Umbilical cord (tissue), 2 donors: ENCODE results near the gene LGR6. TPM values are rescaled to one million over a fixed set of nuclear protein-coding genes. Genes with fewer than 3 reads are reported as not detected.
A peak's percentile ranks its signal among the peaks of the same experiment; 100 is the strongest.
"Not testable (repeated sequence)": the region's sequence is repeated elsewhere in the genome, so short reads cannot be mapped to it uniquely, and the experiment has no call there.

Source experiments
- DNase-seq: peaks from one replicate; pipeline ENCODE4 v3.0.0-alpha.2; 2015; ENCODE audit warnings: low spot score
- total RNA-seq: library from RNA; depleted of rRNA; stranded (reverse); fragments of >200 nt; gene quantifications from one replicate; pipeline ENCODE4 v1.2.3, GENCODE V29; 2014; ENCODE audit warnings: low replicate concordance; ENCODE audit not compliant: insufficient read depth

Gene LGR6
- total RNA-seq, 1 donor from 2014 or later = 0.24 TPM

DNA sequence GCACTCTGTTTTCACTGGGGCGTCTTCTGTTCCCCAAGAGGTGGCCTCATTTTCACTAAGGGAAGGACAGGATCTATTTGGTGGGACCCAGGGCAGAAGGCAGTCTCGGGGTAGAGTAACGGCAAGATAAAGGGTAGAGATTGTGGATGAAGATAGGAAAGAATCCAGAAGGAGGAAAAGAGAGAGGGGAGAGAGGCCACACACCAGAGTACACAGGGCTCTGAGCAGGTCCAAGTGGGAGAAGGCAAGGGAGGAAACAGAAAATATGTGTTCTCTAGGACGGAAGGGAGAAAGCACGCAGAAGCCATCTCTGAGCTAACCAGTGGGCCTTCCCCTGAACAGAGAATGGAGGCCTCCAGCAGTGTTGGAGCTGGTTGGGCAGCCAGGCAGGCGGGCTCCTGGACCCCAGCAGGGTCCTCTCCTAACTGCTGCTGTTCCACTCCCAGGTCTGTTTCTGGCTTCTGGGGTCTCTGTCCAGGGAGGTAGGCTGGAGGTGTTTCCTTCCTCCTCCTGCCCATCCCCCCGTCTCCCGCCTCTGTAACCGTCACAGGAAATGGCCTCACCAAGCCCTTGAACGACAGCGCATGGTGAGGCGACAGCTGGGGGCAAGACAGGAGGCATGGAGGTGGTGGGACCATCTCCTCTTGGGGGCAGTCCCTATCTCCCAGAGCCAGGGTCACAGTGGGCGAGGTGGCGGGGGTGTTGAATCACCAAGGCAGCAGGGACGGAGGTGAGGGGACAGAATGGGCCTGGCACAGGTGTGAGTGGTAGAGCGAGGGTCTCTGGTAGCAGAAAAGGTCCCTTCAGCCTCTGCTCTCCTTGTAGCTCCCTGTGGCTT lies 33.8 kb upstream of the LGR6 start:
- no peak for DNase-seq

DNA sequence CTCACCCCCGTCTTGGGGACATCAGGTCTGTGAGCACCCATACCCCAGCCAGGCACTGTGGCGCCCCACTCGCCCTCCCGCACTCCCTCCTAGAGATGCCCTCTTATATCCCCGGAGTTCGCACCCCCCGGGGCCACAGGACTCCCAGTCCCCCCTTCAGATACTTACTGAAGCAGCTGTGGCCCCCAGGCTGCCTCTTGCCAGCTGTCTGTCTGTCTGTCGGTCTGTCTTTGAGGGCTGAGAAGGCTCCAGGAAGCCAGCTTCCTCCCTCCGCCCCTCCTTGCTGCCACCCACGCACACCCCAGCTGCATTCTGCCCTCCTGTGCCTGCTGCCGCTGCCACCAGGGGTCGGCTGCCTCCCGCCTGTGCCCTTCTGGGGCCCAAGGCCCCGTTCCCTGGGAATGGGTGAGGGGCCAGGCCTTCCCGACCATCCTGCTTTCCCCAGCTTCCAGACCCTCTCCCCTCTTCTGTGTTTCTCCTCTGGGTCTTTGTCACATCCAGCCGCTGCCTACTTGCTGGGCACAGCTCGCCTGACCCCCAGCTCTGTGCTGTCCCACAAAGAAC lies 33.1 kb upstream of the LGR6 start, which contains the start of gene PTPN7:
PTPN7 (minus strand) TSS at position 226 of the 564 bp plus-strand sequence. CDS start 1,200 bp downstream, outside the sequence.
- DNase-seq = no peak

DNA sequence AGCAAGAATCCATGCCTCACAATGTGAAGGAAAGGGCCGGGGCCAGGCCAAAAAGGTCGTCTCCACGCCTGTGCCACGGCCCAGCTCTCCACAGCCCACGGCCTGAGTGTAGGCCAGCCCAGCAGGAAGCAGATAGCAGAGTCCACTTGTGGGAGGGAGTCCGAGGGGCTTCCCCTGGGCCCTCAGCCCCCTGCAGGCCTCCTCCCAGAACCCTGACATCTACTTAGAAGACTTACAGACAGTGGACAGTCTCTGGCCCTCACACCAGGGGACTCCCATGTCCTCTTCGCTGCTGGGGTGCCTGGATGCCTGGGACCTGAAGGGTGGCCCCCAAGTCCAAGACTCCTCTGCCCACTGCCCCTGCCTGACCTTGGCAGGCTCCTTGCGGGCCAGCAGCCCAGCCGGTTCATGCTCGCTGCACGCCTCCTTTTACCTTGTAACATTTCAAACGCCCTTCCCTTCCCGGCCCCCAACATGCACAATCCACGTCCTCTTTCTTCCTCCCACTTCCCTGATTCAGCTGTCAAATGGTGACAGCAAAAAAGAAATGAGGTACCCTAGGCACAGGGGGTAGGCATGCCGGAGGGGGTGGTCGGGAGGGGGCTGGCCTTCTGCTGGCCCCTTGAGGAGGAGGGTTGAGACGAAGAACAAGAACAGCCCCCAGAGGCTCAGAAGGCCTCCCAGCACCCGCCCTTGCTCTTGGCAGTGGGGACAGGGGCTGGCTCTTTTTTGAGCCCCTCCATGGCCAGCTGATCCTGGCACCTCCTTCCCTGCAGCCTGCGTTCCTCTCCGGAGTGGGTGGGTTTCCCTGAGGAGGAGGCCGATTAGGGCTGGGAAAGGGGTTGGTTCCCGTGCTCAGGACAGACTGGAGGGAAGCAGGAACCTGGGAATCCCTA lies 32.2 kb upstream of the LGR6 start:
- peak; percentile 76 for DNase-seq

DNA sequence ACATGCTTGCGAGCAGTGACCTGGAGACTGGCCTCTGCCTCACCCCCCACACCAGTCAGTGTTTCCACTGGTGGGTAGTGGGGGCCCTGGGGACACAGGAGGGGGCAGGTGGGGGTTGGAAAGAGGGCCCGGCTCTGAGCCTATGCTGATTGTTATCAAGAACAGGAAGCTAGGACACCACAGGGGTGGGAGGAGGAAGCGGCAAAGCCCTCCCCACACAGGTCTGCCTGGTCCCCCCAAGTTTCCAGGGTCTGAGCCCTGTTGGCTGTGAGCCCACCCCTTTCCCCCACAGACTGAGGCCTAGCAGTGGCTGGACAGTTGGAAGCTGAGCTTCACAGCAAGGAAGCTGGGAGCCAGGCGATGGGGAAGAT lies 31.6 kb upstream of the LGR6 start:
- no peak for DNase-seq

DNA sequence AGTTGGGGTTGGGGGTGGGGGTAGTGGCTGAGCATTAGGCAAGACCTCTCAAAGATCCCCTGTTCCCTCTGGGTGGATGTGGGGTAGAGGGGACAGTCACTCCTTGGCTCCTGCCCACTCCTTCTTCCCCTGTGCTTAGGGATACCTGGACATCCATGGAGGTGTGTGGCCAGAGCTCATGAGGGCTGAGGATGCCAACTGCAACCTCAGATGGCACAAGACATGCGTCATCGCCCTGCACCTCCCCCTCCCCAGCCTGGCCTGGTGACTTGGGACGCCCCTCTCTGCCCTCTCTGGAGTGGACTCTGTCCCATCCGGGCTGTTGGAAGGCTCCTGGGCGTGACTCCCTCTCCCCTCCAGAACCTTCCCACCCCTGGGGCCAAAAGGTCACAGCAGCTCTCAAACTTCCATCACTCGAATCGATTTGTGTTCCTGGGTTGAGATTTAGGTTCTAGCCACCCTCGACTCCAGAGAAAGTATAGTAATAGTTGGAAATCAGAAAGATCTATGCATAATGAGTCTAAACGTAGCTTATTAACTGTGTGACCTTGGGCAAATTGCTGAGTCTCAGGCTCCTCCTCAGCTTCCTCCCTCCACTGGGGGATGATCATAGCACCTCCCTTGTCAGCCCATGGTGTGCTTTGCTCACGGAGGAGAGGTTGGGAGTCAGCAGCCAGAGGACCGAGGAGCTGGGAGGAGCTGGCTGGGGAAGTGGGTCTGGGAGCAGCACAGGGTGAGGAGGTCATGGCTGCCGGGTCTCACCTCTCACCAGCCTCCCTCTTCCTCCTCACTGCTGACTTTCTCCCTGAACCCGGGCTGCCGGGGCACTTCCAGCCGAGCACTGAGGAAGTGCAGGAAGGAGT lies 30.9 kb upstream of the LGR6 start:
- DNase-seq = peak; percentile 62

DNA sequence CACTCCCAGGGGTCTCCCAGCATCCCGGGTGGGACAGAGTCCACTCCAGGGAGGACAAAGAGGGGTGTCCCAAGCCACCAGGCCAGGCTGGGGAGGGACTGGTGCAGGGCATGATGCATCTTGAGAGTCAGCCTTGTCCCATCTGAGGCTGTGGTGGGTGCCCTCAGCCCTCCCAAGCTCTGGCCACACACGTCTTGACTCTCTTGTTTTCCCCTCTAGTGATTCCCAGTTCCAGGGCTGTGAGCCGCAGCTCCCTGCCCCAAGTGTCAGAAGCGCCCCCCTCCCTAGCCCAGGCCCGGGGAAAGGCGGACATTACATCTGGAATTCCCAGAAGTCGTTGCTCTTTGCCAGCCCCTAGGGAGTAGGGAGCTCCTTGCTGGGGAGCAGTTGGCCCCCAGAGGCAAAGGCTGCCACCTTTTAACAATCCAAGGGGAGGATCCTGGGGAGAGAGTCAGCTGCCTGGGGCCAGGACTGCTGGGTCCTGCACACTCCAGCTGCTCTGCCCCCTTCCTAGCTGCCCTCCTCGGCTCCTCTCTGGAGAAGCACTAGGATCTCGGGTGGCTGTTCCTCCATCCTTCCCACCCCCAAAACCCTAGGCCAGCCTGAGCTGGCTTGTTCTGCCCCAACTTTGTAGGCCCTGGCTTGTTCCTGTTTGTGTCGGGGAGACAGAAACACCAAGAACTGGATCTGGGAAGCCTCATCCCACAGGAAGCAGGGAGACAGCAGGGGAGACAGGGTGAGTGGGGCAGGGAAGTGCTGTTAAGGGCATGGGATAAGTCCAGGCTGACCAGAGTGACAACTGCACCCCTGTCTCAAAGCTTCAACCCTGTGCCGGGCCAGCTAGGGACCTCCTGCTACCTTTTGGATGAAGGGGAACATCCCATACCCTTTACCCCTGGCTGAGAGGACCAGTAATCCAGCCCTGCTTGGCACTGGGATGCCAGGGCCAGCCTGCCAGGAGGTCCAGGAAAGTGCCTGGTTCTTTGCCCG lies 30.0 kb upstream of the LGR6 start:
- peak; percentile 41 for DNase-seq

DNA sequence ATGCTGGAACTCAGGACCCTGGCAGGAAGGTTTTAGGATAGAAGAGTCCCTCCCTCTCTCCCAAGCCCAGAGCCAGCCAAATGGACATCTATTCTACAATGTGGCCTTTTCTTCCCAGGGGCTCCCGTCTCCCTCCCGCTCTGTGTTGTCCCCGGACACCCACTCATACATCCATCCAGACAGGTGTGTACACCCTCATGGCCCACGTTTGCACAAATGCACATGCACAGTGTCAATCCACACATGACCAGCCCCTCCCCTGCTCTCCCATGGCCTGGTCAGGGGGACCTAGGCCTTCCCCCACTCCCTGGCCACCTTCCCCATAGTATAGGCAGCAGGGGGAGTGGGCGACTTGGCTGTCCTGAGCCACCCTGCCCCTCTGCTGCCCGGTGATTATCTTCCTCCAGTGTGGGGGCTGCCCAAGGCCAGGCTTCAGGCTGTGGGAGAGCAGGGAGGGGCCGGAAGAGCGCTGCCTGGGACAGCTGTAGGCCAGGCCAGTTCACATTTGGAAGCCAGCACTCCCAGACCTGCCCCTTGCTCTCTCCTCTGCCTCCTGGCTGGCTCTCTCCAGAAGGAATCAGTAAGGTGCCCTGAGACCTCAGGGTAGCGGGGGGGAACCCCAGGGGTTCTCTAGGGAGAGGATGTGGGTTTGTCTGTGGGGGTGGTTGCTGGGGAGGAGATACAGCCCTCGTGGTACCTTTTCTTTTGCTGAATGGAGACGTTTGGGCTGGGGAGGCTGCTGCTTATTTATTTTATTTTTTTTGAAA lies 29.1 kb upstream of the LGR6 start:
- DNase-seq = no peak

DNA sequence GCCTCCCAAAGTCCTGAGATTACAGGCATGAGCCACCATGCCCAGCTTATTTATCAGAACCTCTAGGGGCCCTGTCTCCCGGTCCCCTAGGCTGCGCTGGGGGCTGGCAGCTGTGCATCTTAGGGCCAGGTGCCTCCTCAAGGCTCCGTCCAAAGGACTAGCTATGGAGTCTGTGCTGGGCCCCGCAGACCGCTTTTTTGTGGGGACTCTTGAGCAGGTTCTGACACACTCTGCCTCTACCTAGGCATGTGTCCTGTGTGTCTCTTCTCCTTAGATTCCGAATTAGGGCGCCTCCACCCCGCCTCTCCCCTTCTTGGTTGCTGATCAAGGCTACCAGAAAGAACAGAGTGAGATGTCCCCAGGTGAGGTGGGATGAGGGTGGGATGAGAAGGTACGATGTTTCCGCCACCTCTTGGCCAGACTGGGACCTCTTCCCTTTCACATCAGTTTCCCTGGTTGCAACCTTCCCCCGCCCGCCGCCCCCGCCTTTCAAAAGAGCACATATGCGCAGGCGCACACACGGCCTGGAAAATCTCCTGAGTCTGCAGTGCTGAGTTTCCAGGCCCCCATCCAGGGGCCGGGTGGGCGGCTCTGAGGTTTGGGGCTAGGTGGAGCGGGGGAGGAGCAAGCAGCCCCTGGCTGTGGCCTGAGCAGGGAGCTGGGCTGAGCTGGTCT lies 28.2 kb upstream of the LGR6 start:
- DNase-seq = peak; percentile 91

DNA sequence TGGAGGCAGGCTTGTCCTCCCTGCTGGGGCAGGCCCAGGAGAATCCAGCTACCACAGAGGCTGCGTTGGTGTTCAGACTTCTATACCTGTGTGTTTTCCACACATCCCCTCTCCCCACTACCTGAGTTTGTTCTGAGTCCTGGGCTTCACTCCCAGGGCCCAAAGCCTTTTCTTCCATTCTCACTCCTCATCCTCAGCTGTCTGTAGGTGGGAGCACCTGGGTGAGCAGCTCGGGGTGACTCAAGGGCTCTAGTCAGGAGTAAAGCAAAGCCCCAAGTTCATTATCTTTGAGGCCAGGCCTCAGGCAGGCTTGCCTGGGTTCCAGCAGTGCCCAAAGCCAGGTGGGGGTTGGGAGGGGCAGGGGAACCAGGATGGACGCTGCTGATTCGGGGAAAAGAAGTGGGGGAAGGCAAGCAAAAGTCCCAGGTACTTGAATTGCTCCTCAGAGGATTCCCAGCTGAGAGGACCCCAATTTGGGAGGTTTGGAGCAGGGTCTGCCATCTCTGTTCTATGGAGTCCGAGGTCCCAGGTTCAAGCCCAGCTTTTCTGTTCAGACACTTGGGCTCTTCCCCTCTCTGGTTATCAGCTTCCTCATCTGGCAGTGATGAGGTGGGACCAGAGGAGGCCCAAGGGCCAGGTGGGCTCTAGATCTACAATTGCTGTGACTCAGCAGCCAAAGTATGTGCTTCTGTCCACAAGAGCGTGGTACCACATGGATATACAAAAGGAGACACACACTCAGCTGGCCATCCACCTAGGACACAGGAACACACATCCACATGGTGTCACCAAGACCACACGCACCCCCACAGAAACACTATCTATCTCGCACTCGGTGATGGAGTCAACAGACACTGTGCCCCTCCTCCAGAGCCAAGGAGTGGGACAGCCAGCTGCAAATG lies 27.4 kb upstream of the LGR6 start:
- no peak for DNase-seq

DNA sequence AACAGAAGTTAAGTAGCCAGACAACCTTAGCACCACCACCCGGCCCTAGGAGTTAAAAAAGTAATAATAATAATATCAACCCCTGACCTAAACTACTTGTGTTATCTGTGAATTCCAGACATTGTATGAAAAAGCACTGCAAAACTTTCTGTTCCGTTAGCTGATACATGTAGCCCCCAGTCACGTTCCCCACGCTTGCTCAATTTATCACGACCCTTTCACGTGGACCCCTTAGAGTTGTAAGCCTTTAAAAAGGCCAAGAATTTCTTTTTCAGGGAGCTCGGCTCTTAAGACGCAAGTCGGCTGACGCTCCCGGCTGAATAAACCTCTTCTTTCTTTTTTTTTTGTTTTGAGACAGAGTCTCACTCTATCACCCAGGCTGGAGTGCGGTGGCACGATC lies 26.5 kb upstream of the LGR6 start:
- DNase-seq = not testable (repeated sequence)

DNA sequence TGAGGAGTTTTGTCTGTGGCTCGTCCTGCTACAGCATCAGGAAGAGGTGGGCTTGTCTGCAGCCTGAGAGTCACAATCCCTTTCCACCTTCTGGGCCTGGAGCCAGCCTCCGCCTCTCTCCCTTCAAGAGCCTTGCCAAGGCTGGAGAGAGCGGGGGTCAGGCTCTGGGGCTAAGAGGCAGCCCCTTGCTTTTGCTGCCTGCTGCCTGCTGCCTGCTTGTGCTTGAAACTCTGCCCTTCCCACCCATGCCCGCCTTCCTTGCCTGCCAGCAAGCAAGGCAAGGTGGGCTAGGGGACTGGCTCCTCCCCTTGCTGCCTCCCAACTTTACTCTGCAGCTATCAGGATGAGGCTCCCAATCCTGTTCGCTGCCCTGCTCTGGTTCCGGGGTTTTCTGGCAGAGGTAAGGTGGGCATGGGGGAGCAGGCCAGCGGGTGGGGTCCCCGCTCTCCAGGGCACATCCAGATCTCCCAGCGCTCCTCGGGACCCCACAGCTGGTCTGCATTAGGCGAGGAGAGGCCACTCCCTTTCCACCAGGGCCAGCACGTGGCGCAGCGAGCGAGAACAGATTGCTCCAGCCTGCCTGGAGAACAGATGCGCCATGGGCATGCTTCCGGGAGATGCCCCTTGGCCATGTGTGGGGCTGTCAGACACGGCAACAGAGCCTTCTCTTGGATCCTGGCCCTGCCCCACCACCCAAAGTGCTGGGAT lies 25.7 kb upstream of the LGR6 start:
- peak; percentile 88 for DNase-seq

DNA sequence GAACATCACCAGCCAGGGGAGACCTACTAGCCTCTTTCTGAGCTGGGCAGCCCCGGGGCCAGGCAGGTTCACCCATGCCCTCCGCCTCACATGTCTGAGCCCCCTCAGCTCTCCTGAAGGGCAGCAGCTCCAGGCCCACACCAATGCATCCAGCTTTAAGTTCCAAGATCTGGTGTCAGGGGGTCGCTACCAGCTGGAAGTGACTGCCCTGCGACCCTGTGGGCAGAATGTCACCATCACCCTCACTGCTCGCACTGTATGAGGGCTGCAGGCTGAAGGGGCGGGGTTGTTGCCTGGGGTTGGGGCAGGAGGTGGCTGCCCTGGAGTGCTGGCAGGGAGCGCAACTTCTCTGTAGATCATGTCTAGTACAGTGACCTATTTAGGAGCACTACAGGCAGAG lies 24.7 kb upstream of the LGR6 start:
- no peak for DNase-seq

DNA sequence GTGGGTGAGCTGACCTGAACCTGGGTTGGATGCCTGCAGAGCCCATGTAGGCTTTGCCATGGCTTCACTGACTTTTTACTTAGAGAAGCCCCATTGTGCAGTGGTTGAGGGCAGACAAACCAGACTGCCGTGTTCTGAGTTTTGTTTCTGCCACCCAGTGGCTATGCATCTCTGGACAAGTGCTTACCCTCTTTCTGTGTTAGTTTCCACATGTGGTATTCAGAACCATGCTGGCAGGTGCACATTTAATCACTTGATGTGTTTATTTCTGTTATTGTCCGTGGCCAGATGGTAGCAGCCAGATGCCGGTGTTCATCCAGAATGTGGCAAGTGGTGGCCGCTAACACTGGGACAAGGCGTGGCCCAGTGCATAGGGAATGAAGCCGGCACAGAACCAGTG lies 22.9 kb upstream of the LGR6 start:
- DNase-seq = no peak

DNA sequence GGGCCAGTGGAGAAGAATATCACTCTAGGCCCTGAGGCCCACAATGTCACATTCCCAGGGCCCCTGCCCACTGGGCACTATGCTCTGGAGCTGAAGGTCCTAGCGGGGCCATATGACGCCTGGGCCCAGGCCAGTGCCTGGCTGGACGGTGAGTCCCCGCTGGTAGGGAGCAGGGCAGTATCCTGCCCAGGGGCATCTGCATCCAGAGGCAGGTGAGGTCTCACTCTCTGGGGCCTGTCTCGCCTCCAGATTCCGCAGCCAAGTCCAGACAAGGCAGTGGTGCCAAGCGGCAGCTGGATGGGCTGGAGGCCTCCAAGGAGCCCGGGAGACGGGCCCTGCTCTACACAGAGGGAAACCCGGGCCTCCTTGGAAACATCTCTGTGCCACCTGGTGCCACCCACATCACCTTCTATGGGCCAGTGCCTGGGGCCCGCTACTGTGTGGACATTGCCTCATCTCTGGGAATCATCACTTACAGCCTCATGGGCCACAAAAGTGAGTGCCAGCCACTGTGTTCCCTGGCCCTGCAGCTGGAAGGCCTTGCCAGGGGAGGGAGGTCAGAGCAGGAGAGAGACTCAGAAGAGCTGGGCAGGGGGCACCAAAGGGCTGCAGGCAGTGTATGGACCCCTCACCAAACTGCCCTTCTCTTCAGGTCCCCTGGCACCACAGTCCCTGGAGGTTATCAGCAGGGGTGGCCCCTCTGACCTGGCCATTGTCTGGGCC lies 22.1 kb upstream of the LGR6 start:
- DNase-seq = no peak

DNA sequence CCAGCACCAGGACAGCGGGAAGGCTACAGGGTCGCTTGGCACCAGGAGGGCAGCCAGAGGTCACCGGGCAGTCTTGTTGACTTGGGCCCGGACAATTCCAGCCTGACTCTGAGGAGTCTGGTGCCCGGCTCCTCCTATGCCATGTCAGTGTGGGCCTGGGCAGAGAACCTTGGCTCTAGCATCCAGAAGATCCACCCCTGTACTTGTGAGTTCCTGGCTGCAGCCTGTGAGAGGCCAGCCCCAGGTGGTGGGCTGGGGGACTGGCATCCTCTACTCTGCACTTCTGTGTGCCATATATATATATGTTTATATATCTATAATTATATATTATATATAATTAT lies 21.6 kb upstream of the LGR6 start:
- DNase-seq = no peak

DNA sequence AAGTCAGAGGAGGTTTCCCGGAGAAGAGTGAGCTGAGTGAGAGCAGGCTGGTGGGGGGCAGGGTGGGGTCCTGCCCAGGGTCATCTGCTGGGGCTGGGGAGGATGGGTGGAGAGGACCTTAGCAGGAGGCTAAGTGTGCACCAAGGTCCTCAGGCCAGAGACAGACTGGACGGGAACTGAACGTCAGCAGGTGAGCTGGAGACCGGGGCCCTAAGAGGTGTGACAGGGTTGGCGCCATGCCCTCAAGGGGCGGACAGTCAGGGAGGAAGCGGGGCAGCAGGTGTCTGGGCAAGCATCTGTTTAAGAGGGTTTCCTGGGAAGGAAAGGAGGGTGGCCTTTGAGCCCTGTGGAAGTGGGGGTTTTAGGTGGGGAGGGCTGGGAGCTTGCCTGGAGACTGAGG lies 19.6 kb upstream of the LGR6 start:
- no peak for DNase-seq
